HG02588 (cell line): Measurements from ENCODE around the gene THEM4.
"Not testable (repeated sequence)": the region's sequence is repeated elsewhere in the genome, so short reads cannot be mapped to it uniquely, and the experiment has no call there.

Experiments
- ATAC-seq: cut with Tn5 transposase; IDR thresholded peaks from one replicate; pipeline ENCODE4 v1.9.1; 2021; ENCODE audit warnings: mild to moderate bottlenecking, moderate library complexity; ENCODE audit not compliant: unreplicated experiment

THEM4 gene

GRCh38 chr1:151897991-151898431 lies 11.3 kb downstream of the THEM4 start:
- ATAC-seq = no peak

DNA sequence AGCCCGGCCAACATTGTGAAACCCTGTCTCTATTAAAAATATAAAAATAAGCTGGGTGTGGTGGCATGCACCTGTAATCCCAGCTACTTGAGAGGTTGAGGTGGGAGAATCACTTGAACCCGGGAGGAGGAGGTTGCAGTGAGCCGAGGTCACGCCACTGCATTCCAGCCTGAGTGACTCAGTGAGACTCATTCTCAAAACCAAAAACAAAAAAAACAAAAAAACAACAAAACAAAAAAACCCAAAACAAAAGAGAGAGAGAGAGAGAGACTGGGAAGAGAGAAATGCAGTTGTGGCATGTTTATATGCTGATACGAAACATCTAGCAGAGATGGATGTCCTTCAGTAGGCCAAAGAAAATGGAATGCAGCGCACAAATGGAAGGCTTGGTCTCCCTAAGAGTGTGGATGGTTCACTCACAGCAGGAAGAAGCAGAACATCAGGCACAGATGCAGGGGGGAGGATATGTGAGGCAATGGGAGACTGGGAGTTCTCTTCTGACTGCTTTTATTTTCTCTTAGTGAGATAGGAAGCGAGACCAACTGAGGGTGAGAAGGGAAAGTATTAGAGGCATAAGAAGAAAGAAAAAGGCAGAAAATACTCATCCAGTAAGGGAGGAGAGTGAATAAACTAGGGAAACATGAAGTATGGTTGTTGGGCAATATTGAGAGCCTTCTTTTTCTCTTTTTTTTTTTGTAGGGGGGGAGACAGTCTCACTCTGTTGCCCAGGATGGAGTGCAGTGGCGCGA lies 16.0 kb downstream of the THEM4 start:
- ATAC-seq = no peak

DNA sequence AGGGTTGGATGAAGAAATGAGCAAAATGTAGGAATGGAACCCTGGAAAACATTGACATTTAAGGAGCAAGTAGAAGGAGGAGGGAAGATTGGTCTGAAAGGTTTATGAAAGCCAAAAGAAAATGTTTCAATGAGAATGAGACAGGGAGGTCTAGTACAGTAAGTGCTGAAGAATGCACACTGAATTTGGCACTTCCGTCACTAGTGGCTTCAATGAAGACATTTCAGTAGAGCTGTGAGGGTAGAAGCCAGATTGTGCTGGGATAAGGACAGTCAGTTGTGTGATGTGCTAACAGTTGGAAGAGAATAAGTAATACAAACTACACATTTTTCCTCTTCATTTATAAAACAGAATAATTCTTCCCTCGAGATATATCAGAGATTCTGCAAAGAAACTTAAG lies 17.1 kb downstream of the THEM4 start:
- ATAC-seq = no peak

DNA sequence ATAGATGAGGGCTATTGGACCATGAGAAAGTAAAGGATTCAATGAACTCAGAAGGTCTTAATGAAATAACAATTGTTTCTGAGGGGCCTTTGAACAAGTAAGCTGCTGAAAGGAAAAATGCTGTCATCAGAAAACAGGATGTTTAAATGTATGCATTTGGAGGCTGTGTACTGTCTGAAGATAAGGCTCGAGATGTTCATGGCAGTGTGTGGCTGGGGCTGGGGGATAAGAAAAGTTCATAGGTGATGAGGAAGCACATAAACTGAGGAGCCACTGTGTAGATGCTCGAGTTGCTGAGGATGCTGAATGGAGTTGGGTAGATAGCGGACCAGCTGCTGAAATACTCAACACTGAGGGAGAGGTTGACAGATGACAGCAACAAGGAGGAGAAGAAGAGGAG lies 17.8 kb downstream of the THEM4 start:
- ATAC-seq = no peak

DNA sequence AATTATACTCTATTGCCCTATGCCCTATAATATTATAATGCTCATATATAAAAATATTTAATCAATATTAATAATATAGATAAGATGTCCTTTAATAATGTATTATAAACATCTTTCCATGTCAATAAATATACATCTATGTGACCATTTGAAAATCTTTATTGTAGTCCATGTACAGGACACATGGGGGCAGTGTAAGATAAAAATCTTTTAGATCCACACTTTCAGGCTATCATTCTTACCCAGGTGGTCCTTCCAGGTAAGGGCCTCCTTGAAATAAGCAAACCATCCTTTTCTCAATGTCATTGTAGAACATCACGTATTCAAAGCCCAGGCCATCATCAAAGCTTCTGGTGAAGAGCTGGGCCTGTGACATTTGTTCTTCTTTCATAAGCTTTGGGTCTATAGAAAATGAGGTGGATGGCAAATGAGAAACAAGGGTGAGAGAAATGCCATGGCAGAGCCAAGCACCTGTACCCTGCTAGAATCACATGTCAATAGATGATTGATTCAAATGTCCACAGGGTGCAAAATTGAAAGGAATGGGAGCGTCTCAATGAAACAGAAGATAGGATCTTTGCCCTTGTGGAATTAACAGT lies 20.2 kb downstream of the THEM4 start:
- no peak for ATAC-seq

DNA sequence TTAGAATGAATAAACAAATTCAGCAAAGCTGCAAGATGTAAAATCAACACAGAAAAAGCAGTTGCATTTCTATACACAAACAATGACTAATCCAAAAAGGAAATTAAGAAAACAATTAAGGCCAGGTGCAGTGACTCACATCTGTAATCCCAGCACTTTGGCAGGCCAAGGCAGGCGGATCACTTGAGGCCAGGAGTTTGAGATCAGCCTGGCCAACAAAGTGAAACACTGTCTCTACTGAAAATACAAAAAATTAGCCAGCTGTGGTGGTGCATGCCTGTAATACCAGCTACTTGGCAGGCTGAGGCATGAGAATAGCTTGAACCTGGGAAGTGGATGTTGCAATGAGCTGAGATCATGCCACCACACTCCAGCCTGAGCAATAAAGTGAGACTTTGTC lies 22.3 kb downstream of the THEM4 start:
- no peak for ATAC-seq

- ATAC-seq = no peak
Measured at GRCh38 chr1:151885479-151885878, 23.8 kb downstream of the THEM4 start.

DNA sequence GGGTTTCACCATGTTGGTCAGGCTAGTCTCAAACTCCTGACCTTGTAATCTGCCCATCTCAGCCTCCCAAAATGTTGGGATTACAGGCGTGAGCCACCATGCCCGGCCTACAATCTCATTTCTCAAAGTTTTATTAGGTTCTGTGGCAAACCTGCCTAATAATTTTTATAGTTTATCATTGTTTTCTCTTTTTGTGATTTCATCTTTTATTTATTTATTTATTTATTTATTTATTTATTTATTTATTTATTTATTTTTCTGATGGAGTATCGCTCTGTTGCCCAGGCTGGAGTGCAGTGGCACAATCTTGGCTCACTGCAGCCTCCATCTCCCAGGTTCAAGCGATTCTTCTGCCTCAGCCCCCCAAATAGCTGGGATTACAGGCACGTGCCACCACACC lies 24.4 kb downstream of the THEM4 start:
- ATAC-seq = not testable (repeated sequence)

DNA sequence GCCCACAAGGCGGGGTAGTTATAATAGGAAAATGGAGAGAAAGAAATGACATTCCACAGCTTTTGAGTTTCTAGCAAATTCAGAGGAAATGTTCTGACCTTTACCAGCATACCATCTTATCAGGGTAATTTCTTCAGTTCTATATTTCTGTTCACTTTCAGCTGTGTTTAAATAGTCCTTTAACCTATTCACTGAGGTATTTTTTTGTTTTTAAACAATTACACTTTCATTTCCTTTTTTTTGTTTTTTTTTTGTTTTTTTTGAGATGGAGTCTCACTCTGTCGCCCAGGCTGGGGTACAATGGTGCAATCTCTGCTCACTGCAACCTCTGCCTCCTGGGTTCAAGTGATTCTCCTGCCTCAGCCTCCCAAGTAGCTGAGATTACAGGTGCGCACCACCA lies 24.9 kb downstream of the THEM4 start:
- ATAC-seq = not testable (repeated sequence)

DNA sequence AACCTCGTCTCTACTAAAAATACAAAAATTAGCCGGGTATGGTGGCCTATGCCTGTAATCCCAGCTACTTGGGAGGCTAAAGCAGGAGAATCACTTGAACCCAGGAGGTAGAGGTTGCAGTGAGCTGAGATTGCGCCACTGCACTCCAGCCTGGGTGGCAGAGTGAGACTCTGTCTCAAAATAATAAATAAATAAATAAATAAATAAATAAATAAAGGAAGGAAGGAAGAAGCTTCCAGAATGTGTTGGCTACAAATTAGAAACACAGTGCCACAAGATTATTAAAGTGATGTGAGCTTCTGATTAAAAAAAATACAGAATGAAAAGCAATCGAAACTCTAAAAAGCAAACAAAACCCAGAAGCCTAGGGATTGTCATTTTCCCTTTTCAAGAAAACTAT lies 25.4 kb downstream of the THEM4 start:
- not testable (repeated sequence) for ATAC-seq

- ATAC-seq = not testable (repeated sequence)
Measured at GRCh38 chr1:151882918-151883317, 26.4 kb downstream of the THEM4 start.

- no peak for ATAC-seq
Measured at GRCh38 chr1:151882466-151882865, 26.8 kb downstream of the THEM4 start.

DNA sequence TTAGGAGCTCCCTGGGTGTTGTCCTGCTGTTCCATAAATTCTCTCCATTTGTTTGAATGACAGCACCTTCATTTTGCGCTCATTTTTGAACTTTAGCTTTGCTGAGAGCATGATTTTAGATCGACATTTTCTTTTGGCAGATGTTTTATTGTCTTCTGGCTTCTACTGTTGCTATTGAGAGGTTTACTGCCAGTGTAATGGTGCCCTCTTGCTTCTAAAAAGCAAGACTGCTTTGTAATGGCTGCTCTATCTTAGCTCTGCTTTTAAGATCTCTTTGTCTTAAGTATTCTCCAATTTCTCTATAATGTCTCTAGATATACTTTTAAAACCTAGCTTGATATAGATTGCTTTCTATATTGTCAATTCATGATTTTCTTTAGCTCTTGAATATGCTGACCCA lies 27.8 kb downstream of the THEM4 start:
- no peak for ATAC-seq

DNA sequence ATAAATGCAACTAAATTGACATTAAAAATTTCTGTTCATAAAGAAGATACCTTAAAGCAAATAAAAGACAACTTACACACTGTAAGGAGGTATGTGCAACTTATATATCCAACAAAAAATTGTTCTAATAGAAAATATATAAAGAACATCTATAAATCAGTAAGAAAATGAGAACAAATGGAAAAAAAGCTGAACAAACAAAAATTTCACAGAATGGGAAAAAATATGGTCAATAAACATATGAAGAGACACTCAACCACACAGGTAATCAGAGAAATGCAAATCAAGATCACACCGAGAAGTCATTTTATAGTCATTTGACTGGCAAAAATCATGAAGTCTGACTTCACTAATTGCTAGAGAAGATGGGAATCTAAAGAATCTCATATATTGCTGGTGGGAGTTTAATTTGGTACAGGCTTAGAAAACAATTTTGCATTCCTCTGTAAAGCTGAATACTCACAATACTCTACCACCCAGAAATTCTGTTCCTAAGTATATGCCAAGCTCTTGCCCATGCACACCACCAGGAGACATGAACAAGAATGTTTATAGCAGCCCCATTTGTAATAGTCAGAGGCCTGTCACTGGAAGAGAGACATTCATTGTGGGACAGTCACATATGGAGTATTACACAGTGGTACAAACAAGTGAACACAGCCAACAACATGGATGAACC lies 33.8 kb downstream of the THEM4 start:
- no peak for ATAC-seq

GRCh38 chr1:151872776-151873175 lies 36.5 kb downstream of the THEM4 start:
- not testable (repeated sequence) for ATAC-seq

DNA sequence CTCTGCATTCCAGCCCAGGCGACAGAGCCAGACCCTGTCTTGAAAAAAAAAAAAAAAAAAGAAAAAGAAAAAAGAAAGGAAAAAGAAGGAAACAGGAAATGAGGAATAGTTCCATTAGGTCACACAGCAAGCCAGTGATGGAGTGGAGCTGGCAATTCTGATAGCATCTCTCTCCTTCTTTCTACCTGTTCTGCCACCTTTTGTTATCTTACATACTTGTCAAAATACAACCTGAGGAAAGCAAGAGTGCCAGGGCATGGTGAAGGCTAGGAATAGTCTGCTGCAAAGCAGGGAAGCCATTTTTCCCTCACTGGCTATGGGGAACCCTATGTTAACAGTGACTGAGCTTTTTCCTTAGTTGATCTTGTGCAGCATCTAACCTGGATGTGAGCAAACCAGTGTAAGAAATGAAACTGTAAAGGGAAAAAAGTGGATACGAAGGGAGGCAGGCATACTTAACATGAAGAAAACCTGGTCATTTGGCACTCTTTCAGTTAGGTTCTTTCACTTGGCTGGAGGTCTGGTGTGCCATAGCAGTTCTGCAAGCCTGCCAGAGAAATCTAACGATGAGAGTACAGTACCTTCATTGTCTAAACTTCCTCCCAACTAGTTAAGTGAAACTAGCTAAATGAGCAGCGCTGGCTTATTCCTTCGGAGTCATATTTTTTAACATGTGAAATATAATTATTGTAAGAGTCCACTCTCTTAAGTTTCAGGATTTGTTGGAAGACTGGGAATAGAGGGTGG lies 37.9 kb downstream of the THEM4 start:
- ATAC-seq = no peak

DNA sequence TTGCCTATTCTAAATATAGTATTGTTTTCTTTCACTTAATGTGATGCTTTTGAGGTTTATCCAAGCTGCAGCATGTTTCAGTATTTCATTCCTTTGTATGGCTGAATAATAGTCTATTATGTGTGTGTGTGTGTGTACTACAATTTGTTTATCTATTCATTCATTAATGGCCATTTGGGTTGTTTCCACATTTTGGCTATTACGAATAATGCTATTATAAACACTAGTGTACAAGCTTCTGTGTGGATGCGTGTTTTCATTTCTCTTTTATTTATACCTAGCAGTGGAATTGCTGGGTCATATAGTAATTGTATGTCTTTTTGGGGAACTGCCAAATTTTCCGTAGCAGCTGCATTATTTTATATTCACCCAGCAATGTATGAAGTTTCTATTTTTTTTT lies 40.8 kb downstream of the THEM4 start:
- ATAC-seq = no peak

GRCh38 chr1:151867765-151868411 lies 41.4 kb downstream of the THEM4 start:
- ATAC-seq = no peak

DNA sequence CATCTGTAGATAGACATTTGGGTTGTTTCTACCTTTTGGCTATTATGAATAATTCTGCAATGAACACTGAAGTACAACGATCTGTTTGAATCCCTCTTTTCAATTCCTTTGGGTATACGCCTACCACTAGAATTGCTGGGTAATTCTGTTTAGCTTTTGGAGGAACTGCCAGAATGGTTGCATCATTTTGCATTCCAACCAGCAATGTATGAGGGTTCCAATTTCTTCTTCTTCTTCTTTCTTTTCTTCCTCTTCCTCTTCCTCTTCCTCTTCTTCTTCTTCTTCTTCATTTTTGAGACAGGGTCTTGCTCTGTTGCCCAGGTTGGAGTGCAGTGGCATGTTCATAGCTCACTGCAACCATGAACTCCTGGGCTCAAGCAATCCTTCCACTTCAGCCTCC lies 42.0 kb downstream of the THEM4 start:
- no peak for ATAC-seq

GRCh38 chr1:151864411-151864810 lies 44.9 kb downstream of the THEM4 start:
- no peak for ATAC-seq

DNA sequence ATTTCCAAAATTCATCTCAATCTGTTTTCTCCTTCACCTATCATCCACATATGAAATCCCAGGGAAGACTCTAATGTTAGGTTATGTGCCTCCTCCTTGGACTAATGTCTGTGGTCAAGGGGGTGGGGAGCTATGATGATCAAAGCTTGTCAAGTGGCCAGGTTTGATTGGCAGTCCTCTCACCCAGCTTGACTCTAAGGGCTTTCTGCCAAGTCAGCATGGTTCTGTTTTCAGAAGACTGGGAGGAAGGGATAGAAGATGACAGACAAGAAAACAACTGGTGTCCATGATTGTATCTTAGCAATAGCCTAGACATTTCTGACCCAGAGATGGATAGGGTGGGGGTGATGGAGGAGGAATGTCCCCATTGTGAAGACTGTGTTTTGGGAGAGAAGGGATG lies 46.7 kb downstream of the THEM4 start:
- no peak for ATAC-seq
